ENCODE results near the gene XRN1.

The XRN1 gene

GRCh38 chr3:142268426-142268825 lies 179.4 kb downstream of the XRN1 start:
- Histone ChIP-seq H3K27me3 (replicated peaks; ENCODE audit: control insufficient read depth, insufficient read depth, low read length) (no peaks in the 10 kb centered on the region), H3K4me3 (replicated peaks; ENCODE audit: low read depth, low read length) (no peak overlapping the region), H3K36me3 (ENCODE audit: control insufficient read depth, insufficient read depth, low read length) (no peaks in the 10 kb centered on the region)
- DNase-seq (ENCODE audit: extremely low read depth, insufficient read length), result no peak
- no peak for TF ChIP-seq CTCF (IDR thresholded peaks at IDR 0.05; ENCODE audit: insufficient read depth, low read length, poor library complexity, severe bottlenecking)

GRCh38 chr3:142267269-142267668 lies 180.6 kb downstream of the XRN1 start:
- TF ChIP-seq CTCF (IDR thresholded peaks at IDR 0.05; ENCODE audit: insufficient read depth, low read length, poor library complexity, severe bottlenecking), result no peak
- H3K4me3 ChIP-seq (replicated peaks; ENCODE audit: low read depth, low read length), result no peak overlapping the region
- DNase-seq (ENCODE audit: extremely low read depth, insufficient read length), result no peak
- no peaks in the 10 kb centered on the region for H3K36me3 ChIP-seq (ENCODE audit: control insufficient read depth, insufficient read depth, low read length)
- H3K27me3 ChIP-seq (replicated peaks; ENCODE audit: control insufficient read depth, insufficient read depth, low read length), result no peaks in the 10 kb centered on the region

- TF ChIP-seq CTCF (IDR thresholded peaks at IDR 0.05; ENCODE audit: insufficient read depth, low read length, poor library complexity, severe bottlenecking), result no peak
- no peaks in the 10 kb centered on the region for H3K27me3 ChIP-seq (replicated peaks; ENCODE audit: control insufficient read depth, insufficient read depth, low read length)
- DNase-seq (ENCODE audit: extremely low read depth, insufficient read length), result no peak
- H3K36me3 ChIP-seq (ENCODE audit: control insufficient read depth, insufficient read depth, low read length), result no peaks in the 10 kb centered on the region
- H3K4me3 ChIP-seq (replicated peaks; ENCODE audit: low read depth, low read length), result no peak overlapping the region
Measured at GRCh38 chr3:142263112-142263511, 184.7 kb downstream of the XRN1 start.

- no peak overlapping the region for H3K4me3 ChIP-seq (replicated peaks; ENCODE audit: low read depth, low read length)
- no peak for DNase-seq (ENCODE audit: extremely low read depth, insufficient read length)
- no peaks in the 10 kb centered on the region for H3K27me3 ChIP-seq (replicated peaks; ENCODE audit: control insufficient read depth, insufficient read depth, low read length)
- H3K36me3 ChIP-seq (ENCODE audit: control insufficient read depth, insufficient read depth, low read length), result no peaks in the 10 kb centered on the region
- TF ChIP-seq CTCF (IDR thresholded peaks at IDR 0.05; ENCODE audit: insufficient read depth, low read length, poor library complexity, severe bottlenecking), result no peak
Measured at GRCh38 chr3:142259359-142259758, 188.5 kb downstream of the XRN1 start.

GRCh38 chr3:142256712-142257333 lies 191.0 kb downstream of the XRN1 start:
- DNase-seq (ENCODE audit: extremely low read depth, insufficient read length), result no peak
- no peaks in the 10 kb centered on the region for H3K27me3 ChIP-seq (replicated peaks; ENCODE audit: control insufficient read depth, insufficient read depth, low read length)
- no peak for TF ChIP-seq CTCF (IDR thresholded peaks at IDR 0.05; ENCODE audit: insufficient read depth, low read length, poor library complexity, severe bottlenecking)
- no peak overlapping the region for H3K4me3 ChIP-seq (replicated peaks; ENCODE audit: low read depth, low read length)
- H3K36me3 ChIP-seq (ENCODE audit: control insufficient read depth, insufficient read depth, low read length), result no peaks in the 10 kb centered on the region

Data from GM06990 (cell line).